22Rv1 (cell line): ENCODE data around the gene CORO2B.

Experiments used
- ZFX ChIP-seq: fragments of 450-650 bp; IDR thresholded peaks from 2 replicates; pipeline ENCODE4 v1.6.1; 2017; ENCODE audit warnings: antibody characterized with exemption, borderline replicate concordance
- TF ChIP-seq, protein P1 (sequence below): fragments of 450-650 bp; IDR thresholded peaks from 2 replicates; pipeline ENCODE4 v1.5.1; 2017; ENCODE audit warnings: mild to moderate bottlenecking

- TF ChIP-seq, protein P1, sequence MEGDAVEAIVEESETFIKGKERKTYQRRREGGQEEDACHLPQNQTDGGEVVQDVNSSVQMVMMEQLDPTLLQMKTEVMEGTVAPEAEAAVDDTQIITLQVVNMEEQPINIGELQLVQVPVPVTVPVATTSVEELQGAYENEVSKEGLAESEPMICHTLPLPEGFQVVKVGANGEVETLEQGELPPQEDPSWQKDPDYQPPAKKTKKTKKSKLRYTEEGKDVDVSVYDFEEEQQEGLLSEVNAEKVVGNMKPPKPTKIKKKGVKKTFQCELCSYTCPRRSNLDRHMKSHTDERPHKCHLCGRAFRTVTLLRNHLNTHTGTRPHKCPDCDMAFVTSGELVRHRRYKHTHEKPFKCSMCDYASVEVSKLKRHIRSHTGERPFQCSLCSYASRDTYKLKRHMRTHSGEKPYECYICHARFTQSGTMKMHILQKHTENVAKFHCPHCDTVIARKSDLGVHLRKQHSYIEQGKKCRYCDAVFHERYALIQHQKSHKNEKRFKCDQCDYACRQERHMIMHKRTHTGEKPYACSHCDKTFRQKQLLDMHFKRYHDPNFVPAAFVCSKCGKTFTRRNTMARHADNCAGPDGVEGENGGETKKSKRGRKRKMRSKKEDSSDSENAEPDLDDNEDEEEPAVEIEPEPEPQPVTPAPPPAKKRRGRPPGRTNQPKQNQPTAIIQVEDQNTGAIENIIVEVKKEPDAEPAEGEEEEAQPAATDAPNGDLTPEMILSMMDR = no peak
- TF ChIP-seq ZFX = no peak
Observed at GRCh38 chr15:68769702-68770101, 190.9 kb downstream of the CORO2B start.
